ENCODE data around the gene PCIF1. TPM values are rescaled to one million over a fixed set of nuclear protein-coding genes. Genes with fewer than 3 reads are reported as not detected.
A peak's percentile ranks its signal among the peaks of the same experiment; 100 is the strongest.

Gene PCIF1
- total RNA-seq, 6 experiments from 2014 or later, result 14.8 to 23.1 (median 19.5) TPM

DNA sequence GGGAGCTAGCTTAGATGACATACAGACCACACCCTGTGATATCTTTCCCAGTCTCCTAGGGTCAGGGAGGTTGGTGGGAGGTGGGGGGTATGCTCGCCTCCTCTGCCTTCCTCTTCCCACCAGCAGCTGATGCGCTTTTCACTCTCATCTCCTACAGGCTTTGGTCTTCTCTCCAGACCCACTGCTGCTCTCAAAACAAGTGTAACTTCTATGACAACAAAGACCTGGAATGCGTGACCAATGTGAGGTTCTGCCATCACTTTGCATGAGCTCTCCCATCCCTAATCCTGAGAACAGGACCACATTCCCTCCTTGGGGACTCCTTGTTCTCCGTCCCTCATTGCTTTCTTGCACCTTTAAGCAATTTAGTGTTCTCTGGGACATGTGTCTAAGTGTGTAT, 40.7 kb upstream of the PCIF1 start:
- Mint-ChIP-seq H3K36me3 (ENCODE audit: low read depth) (peaks cover 8% of the 10 kb centered on the region; the same call in 1 of the 2 replicates), H3K4me1 (ENCODE audit: low read depth) (peaks cover 29% of the 10 kb centered on the region), H3K27me3 (ENCODE audit: insufficient read depth) (peaks cover 5% of the 10 kb centered on the region), H3K9me3 (no peaks in the 10 kb centered on the region), H3K4me3 (no peak overlapping the region), H3K27ac (no peak overlapping the region)
- TF ChIP-seq, protein P1, sequence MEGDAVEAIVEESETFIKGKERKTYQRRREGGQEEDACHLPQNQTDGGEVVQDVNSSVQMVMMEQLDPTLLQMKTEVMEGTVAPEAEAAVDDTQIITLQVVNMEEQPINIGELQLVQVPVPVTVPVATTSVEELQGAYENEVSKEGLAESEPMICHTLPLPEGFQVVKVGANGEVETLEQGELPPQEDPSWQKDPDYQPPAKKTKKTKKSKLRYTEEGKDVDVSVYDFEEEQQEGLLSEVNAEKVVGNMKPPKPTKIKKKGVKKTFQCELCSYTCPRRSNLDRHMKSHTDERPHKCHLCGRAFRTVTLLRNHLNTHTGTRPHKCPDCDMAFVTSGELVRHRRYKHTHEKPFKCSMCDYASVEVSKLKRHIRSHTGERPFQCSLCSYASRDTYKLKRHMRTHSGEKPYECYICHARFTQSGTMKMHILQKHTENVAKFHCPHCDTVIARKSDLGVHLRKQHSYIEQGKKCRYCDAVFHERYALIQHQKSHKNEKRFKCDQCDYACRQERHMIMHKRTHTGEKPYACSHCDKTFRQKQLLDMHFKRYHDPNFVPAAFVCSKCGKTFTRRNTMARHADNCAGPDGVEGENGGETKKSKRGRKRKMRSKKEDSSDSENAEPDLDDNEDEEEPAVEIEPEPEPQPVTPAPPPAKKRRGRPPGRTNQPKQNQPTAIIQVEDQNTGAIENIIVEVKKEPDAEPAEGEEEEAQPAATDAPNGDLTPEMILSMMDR (IDR thresholded peaks at IDR 0.05), result no peak
- peak; percentile 39 for DNase-seq

- H3K4me3 Mint-ChIP-seq, result no peak overlapping the region
- peaks cover 8% of the 10 kb centered on the region; the same call in 1 of the 2 replicates for H3K36me3 Mint-ChIP-seq (ENCODE audit: low read depth)
- H3K9me3 Mint-ChIP-seq, result no peaks in the 10 kb centered on the region
- TF ChIP-seq, protein P1 (IDR thresholded peaks at IDR 0.05), result no peak
- peaks cover 22% of the 10 kb centered on the region for H3K4me1 Mint-ChIP-seq (ENCODE audit: low read depth)
- DNase-seq, result no peak
- H3K27me3 Mint-ChIP-seq (ENCODE audit: insufficient read depth), result peaks cover 5% of the 10 kb centered on the region
- no peak overlapping the region for H3K27ac Mint-ChIP-seq
Measured at GRCh38 chr20:45894797-45895196, 39.7 kb upstream of the PCIF1 start.

- TF ChIP-seq, protein P1 (IDR thresholded peaks at IDR 0.05), result no peak
- Mint-ChIP-seq H3K27me3 (ENCODE audit: insufficient read depth) (peaks cover 2% of the 10 kb centered on the region), H3K27ac (no peak overlapping the region), H3K4me3 (no peak overlapping the region), H3K4me1 (ENCODE audit: low read depth) (peaks cover 18% of the 10 kb centered on the region), H3K36me3 (ENCODE audit: low read depth) (peaks cover 8% of the 10 kb centered on the region; the same call in 1 of the 2 replicates), H3K9me3 (no peaks in the 10 kb centered on the region)
- no peak for DNase-seq
Measured at GRCh38 chr20:45896641-45897161, 37.8 kb upstream of the PCIF1 start.

GRCh38 chr20:45897289-45897688, 37.2 kb upstream of the PCIF1 start:
- H3K27ac Mint-ChIP-seq, result no peak overlapping the region
- TF ChIP-seq, protein P1 (IDR thresholded peaks at IDR 0.05), result no peak
- no peak overlapping the region for H3K4me3 Mint-ChIP-seq
- no peaks in the 10 kb centered on the region for H3K9me3 Mint-ChIP-seq
- H3K27me3 Mint-ChIP-seq (ENCODE audit: insufficient read depth), result no peaks in the 10 kb centered on the region; the same call in none of the 2 replicates
- peaks cover 13% of the 10 kb centered on the region for H3K4me1 Mint-ChIP-seq (ENCODE audit: low read depth)
- peaks cover 8% of the 10 kb centered on the region; the same call in 1 of the 2 replicates for H3K36me3 Mint-ChIP-seq (ENCODE audit: low read depth)
- no peak for DNase-seq

GRCh38 chr20:45897692-45898091, 36.8 kb upstream of the PCIF1 start:
- H3K27ac Mint-ChIP-seq, result no peak overlapping the region
- H3K9me3 Mint-ChIP-seq, result no peaks in the 10 kb centered on the region
- peaks cover 8% of the 10 kb centered on the region; the same call in 1 of the 2 replicates for H3K36me3 Mint-ChIP-seq (ENCODE audit: low read depth)
- no peak overlapping the region for H3K4me3 Mint-ChIP-seq
- no peak for DNase-seq
- peaks cover 9% of the 10 kb centered on the region for H3K4me1 Mint-ChIP-seq (ENCODE audit: low read depth)
- H3K27me3 Mint-ChIP-seq (ENCODE audit: insufficient read depth), result peaks cover under 1% of the 10 kb centered on the region
- TF ChIP-seq, protein P1 (IDR thresholded peaks at IDR 0.05), result no peak

Measured in HFFc6 (cell line).